IMR-90 (cell line): Measurements from ENCODE around the gene C19orf85. TPM values are rescaled to one million over a fixed set of nuclear protein-coding genes. Genes with fewer than 3 reads are reported as not detected.
A peak's percentile ranks its signal among the peaks of the same experiment; 100 is the strongest.

Experiments
- ATAC-seq: fragments of 200-7000 bp; cut with Tn5 transposase; 2 replicates; pipeline ENCODE4 v1.9.1; 2020; ENCODE audit warnings: low read depth, mild to moderate bottlenecking, moderate library complexity
- BruUV-seq: library from RNA; stranded (reverse); fragments of 400-500 nt; replicated peaks from 2 replicates; lab custom pipeline; 2021; lab: Mats Ljungman, UMichigan
- CTCF ChIA-PET: fragments of 300-600 bp; formaldehyde crosslinking; extraction: SDS; loops from one replicate; lab custom pipeline; 2021; ENCODE audit warnings: antibody characterized with exemption; lab: Yijun Ruan, JAX
- POLR2A ChIA-PET: fragments of 300-600 bp; sonication (Branson Sonifier 250); formaldehyde crosslinking; loops from one replicate; lab custom pipeline; 2022; ENCODE audit warnings: antibody characterized with exemption; ENCODE audit not compliant: unreplicated experiment; lab: Charles Lee
- DNase-seq: peaks from one replicate; pipeline ENCODE4 v3.0.0; 2013
- H2AFZ ChIP-seq: replicated peaks from 2 replicates; pipeline ENCODE3; 2013; ENCODE audit warnings: low read length, mild to moderate bottlenecking; ENCODE audit not compliant: poor library complexity
- H2AK5ac ChIP-seq: 2 replicates; pipeline ENCODE4 v1.6.1; 2013; ENCODE audit warnings: low read depth, low read length, inconsistent platforms
- H2AK9ac ChIP-seq: replicated peaks from 2 replicates; pipeline ENCODE3; 2013; ENCODE audit warnings: mild to moderate bottlenecking, low read depth, low read length, moderate library complexity; ENCODE audit not compliant: poor library complexity
- H2BK120ac ChIP-seq: 2 replicates; pipeline ENCODE4 v1.6.1; 2013; ENCODE audit warnings: low read depth, low read length, inconsistent platforms
- H2BK15ac ChIP-seq: 3 replicates; pipeline ENCODE4 v1.6.1; 2013; ENCODE audit warnings: low read depth, low read length, inconsistent platforms
- H2BK20ac ChIP-seq: 2 replicates; pipeline ENCODE4 v1.6.1; 2013; ENCODE audit warnings: low read depth, mild to moderate bottlenecking, inconsistent platforms, low read length, moderate library complexity
- H2BK5ac ChIP-seq: 2 replicates; pipeline ENCODE4 v1.6.1; 2013; ENCODE audit warnings: mild to moderate bottlenecking, low read depth, low read length, inconsistent platforms; ENCODE audit not compliant: poor library complexity, severe bottlenecking
- H3K14ac ChIP-seq: replicated peaks from 2 replicates; pipeline ENCODE4 v1.6.1; 2013; ENCODE audit warnings: low read depth, low read length, inconsistent platforms
- H3K18ac ChIP-seq: 2 replicates; pipeline ENCODE4 v1.6.1; 2013; ENCODE audit warnings: low read depth, low read length, control low read depth
- H3K23ac ChIP-seq: 2 replicates; pipeline ENCODE4 v1.6.1; 2013; ENCODE audit warnings: low read depth, low read length, inconsistent platforms
- H3K27ac ChIP-seq: 2 replicates; pipeline ENCODE4 v1.5.1; 2013; ENCODE audit warnings: mild to moderate bottlenecking, control low read depth, low read length; ENCODE audit not compliant: insufficient read depth
- H3K27me3 ChIP-seq: 2 replicates; pipeline ENCODE4 v1.6.1; 2013; ENCODE audit warnings: low read length; ENCODE audit not compliant: control insufficient read depth, insufficient read depth
- H3K36me3 ChIP-seq: 2 replicates; pipeline ENCODE4 v1.6.1; 2013; ENCODE audit warnings: low read length, mixed read lengths; ENCODE audit not compliant: control insufficient read depth, insufficient read depth
- H3K4ac ChIP-seq: 2 replicates; pipeline ENCODE4 v1.6.1; 2013; ENCODE audit warnings: low read depth, low read length, inconsistent platforms
- H3K4me1 ChIP-seq: 2 replicates; pipeline ENCODE4 v1.6.1; 2013; ENCODE audit warnings: low read length, mixed read lengths; ENCODE audit not compliant: control insufficient read depth, insufficient read depth
- H3K4me2 ChIP-seq: 2 replicates; pipeline ENCODE4 v1.6.1; 2013; ENCODE audit warnings: low read depth, mild to moderate bottlenecking, control low read depth, low read length, moderate library complexity
- H3K4me3 ChIP-seq: 2 replicates; pipeline ENCODE4 v1.5.1; 2013; ENCODE audit warnings: low read depth, mild to moderate bottlenecking, control low read depth, low read length, moderate library complexity; ENCODE audit not compliant: insufficient read depth
- H3K56ac ChIP-seq: 2 replicates; pipeline ENCODE4 v1.6.1; 2013; ENCODE audit warnings: low read length, inconsistent platforms; ENCODE audit not compliant: insufficient read depth; ENCODE audit errors: extremely low read depth
- H3K79me1 ChIP-seq, 2 experiments: 2 replicates each; pipeline ENCODE4 v1.6.1; 2013; ENCODE audit warnings: low read length in 2 of 2, inconsistent platforms in 1 of 2, low read depth in 1 of 2
- H3K9ac ChIP-seq: 2 replicates; pipeline ENCODE4 v1.6.1; 2013; ENCODE audit warnings: low read depth, low read length, control low read depth
- H3K9me1 ChIP-seq: 2 replicates; pipeline ENCODE4 v1.6.1; 2013; ENCODE audit warnings: low read length, inconsistent platforms; ENCODE audit not compliant: insufficient read depth
- H3K9me3 ChIP-seq: 2 replicates; pipeline ENCODE4 v1.6.1; 2013; ENCODE audit warnings: low read length; ENCODE audit not compliant: control insufficient read depth, insufficient read depth
- H4K20me1 ChIP-seq: 2 replicates; pipeline ENCODE4 v1.6.1; 2013; ENCODE audit warnings: low read length, inconsistent platforms; ENCODE audit not compliant: insufficient read depth
- H4K5ac ChIP-seq: 2 replicates; pipeline ENCODE4 v1.6.1; 2013; ENCODE audit warnings: mild to moderate bottlenecking, low read depth, low read length, control low read depth
- H4K8ac ChIP-seq, 2 experiments: 2 replicates each; pipeline ENCODE4 v1.6.1; 2013; ENCODE audit warnings: low read depth in 2 of 2, low read length in 2 of 2, control low read depth in 1 of 2, inconsistent platforms in 1 of 2
- H4K91ac ChIP-seq: 2 replicates; pipeline ENCODE4 v1.6.1; 2013; ENCODE audit warnings: low read depth, low read length, inconsistent platforms; ENCODE audit not compliant: insufficient read depth
- BHLHE40 ChIP-seq: fragments of 150-350 bp; IDR thresholded peaks from 2 replicates; pipeline ENCODE4 v1.6.1; 2016; ENCODE audit warnings: mild to moderate bottlenecking, low read depth, low read length
- CEBPB ChIP-seq: IDR thresholded peaks from 2 replicates; pipeline ENCODE4 v1.6.1; 2012; ENCODE audit warnings: low read depth, low read length, improper control_type of control experiment
- CHD1 ChIP-seq: IDR thresholded peaks from 2 replicates; pipeline ENCODE4 v1.6.1; 2012; ENCODE audit warnings: low read depth, low read length, improper control_type of control experiment
- ELK1 ChIP-seq: fragments of 150-350 bp; IDR thresholded peaks from 2 replicates; pipeline ENCODE4 v1.6.1; 2016; ENCODE audit warnings: low read depth, mild to moderate bottlenecking, low read length, moderate library complexity, borderline replicate concordance
- FOS ChIP-seq: fragments of 150-350 bp; IDR thresholded peaks from 2 replicates; pipeline ENCODE4 v1.6.1; 2016; ENCODE audit warnings: low read depth, low read length
- MAFK ChIP-seq: IDR thresholded peaks from 2 replicates; pipeline ENCODE4 v1.6.1; 2012; ENCODE audit warnings: low read depth, low read length, improper control_type of control experiment
- MAZ ChIP-seq: IDR thresholded peaks from 2 replicates; pipeline ENCODE4 v1.6.1; 2012; ENCODE audit warnings: low read depth, mild to moderate bottlenecking, low read length, improper control_type of control experiment, moderate library complexity, borderline replicate concordance
- MXI1 ChIP-seq: IDR thresholded peaks from 2 replicates; pipeline ENCODE4 v1.6.1; 2012; ENCODE audit warnings: low read depth, mild to moderate bottlenecking, low read length, moderate library complexity, borderline replicate concordance
- POLR2A ChIP-seq: IDR thresholded peaks from 2 replicates; pipeline ENCODE4 v1.6.1; 2012; ENCODE audit warnings: mild to moderate bottlenecking, low read depth, low read length
- RAD21 ChIP-seq: IDR thresholded peaks from 2 replicates; pipeline ENCODE4 v1.6.1; 2012; ENCODE audit warnings: low read length, improper control_type of control experiment
- RCOR1 ChIP-seq: IDR thresholded peaks from 2 replicates; pipeline ENCODE4 v1.6.1; 2012; ENCODE audit warnings: mild to moderate bottlenecking, low read length, improper control_type of control experiment; ENCODE audit not compliant: insufficient replicate concordance
- RFX5 ChIP-seq: IDR thresholded peaks from 2 replicates; pipeline ENCODE4 v1.8.0; 2012; ENCODE audit warnings: low read depth, mild to moderate bottlenecking, low read length, moderate library complexity
- SMC3 ChIP-seq: fragments of 150-350 bp; IDR thresholded peaks from 2 replicates; pipeline ENCODE4 v1.6.1; 2016; ENCODE audit warnings: low read depth, mild to moderate bottlenecking, antibody characterized with exemption, low read length, moderate library complexity
- WGBS, 2 experiments: methylation state at CpG; one replicate each; pipeline versions ENCODE4 v1.1.5 to v1.1.7; 2013; ENCODE audit warnings: missing lambda C conversion rate in 2 of 2; ENCODE audit not compliant: insufficient read length in 1 of 2; ENCODE audit errors: extremely low coverage in 2 of 2; 5-methylcytosine and 5-hydroxymethylcytosine counted together
- dilution Hi-C: fragments of 300-500 bp; cut with HindIII; formaldehyde crosslinking; loops from one replicate; pipeline ENCODE4 v1.14.3; 2018; ENCODE audit warnings: low sequenced_read_pairs; ENCODE audit not compliant: unreplicated experiment
- in situ Hi-C: fragments of 300-500 bp; cut with MboI; formaldehyde crosslinking; loops from 3 replicates; pipeline ENCODE4 v1.14.3; 2019; ENCODE audit warnings: low sequenced_read_pairs, inconsistent platforms, mixed read lengths
- intact Hi-C: fragments of 100-400 bp; cut with micrococcal nuclease; formaldehyde crosslinking; loops from 2 replicates; pipeline ENCODE4 v1.10.0; 2022
- polyA plus RNA-seq, 3 experiments: library from polyadenylated mRNA; depleted of rRNA; stranded (reverse); fragments of >200 nt; gene quantifications; 2 replicates each; pipeline ENCODE4 v1.2.3, GENCODE V29; 2012; ENCODE audit warnings: low replicate concordance in 1 of 3
- total RNA-seq: library from RNA; depleted of rRNA; stranded (reverse); fragments of >200 nt; gene quantifications from 2 replicates; pipeline ENCODE4 v1.2.3, GENCODE V29; 2012

Gene C19orf85
- total and polyA plus RNA-seq, 2 of the 4 experiments (the other 2 are of a cell fraction) = not detected

DNA sequence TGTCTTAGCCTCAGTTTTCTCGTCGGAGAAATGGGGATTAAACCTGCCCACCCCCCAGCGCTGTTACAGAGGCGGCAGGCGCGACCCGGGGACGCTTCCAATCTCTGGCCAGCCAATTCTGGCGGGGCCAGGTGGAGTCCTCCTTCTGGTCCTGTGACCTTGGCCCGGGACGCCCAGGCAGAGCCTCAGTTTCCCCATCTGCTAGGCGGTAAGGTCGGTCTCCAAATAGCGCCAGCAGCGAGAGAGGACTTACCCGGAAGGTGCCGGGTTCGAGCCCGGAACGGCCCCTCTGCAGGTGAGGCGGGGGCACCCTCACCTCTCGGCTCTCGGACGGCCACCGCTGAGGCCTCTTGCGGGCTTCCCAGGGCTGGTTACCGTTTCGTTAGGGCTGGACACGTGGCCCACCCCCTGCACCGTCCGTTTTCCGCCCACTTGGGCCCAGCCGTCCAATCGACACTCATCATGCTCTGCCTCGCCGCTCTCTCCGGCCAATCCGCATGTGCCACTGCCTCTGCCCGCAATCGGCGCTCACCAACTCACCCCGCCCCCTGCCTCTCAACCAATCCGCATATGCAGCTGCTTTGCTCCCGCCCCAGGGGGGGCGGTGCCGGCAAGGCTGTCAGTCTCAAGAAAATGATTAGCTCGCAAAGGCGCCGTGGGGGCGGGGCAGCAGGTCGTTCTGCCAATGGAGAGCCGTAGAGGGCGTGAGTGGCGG is 3.1 kb downstream of the C19orf85 start, which contains the start of gene ISOC2 (continued):
- TF ChIP-seq CEBPB = 0 out of 2 replicates have a peak, but pooled peaks have one; percentile 0
- peak; percentile 59 for TF ChIP-seq RCOR1
- peak; percentile 49; the same call in 1 of the 2 replicates for TF ChIP-seq MAFK

GRCh38 chr19:55460670-55461258 is 3.8 kb downstream of the C19orf85 start:
- no peaks in the 10 kb centered on the region for H3K9me3 ChIP-seq
- peak; percentile 74 for DNase-seq
- no peak overlapping the region for H2BK5ac ChIP-seq
- peak overlapping the region; percentile 46; the same call in 1 of the 2 replicates for H3K9ac ChIP-seq
- H3K36me3 ChIP-seq = no peaks in the 10 kb centered on the region
- H3K4me1 ChIP-seq = peaks cover 3% of the 10 kb centered on the region; the same call in 1 of the 2 replicates
- H3K56ac ChIP-seq = 0 out of 2 replicates have a peak overlapping the region, but pooled peaks have one; percentile 19
- no peak overlapping the region; the same call in 1 of the 2 replicates for H4K5ac ChIP-seq
- no peak overlapping the region for H3K18ac ChIP-seq
- 0 out of 2 replicates have a peak, but pooled peaks cover 4% of the 10 kb centered on the region for H3K9me1 ChIP-seq
- no peaks in the 10 kb centered on the region for H3K27me3 ChIP-seq
- peaks cover 5 to 28% of the 10 kb centered on the region in 2 experiments; a peak in 3 of 4 replicates for H3K79me1 ChIP-seq
- peak overlapping the region; percentile 99 for H2AK9ac ChIP-seq
- H2BK15ac ChIP-seq = no peak overlapping the region
- CTCF ChIA-PET = interaction anchor here (0.6 kb wide), 1 partner anchor 43 kb away, joined by 3 read pairs; no protein-coding TSS in a partner anchor
- H2BK20ac ChIP-seq = no peak overlapping the region
- H2AK5ac ChIP-seq = peak overlapping the region; percentile 62; the same call in 1 of the 2 replicates
- intact Hi-C loops = loop anchor here (2.0 kb wide), 1 partner anchor 146 kb away; no protein-coding TSS in a partner anchor
- dilution Hi-C loops = no loop called here
- in situ Hi-C loops = no loop called here
- peak overlapping the region; percentile 84; the same call in 1 of the 2 replicates for H3K4ac ChIP-seq
- peak overlapping the region; percentile 65 for H3K4me3 ChIP-seq
- peak overlapping the region; percentile 69 for H4K91ac ChIP-seq
- BruUV-seq = no TSS peak
- peak; percentile 53 for ATAC-seq
- peak overlapping the region; percentile 61 for H3K4me2 ChIP-seq
- WGBS, 2 experiments = 5% methylated on average over 10 of the region's 24 CpGs; no CpG with 5 or more reads in 1 of the 2 experiments
- peak overlapping the region; percentile 49 to 85; a peak in 2 of 4 replicates for H4K8ac ChIP-seq
- peak overlapping the region; percentile 80 for H3K14ac ChIP-seq
- H3K23ac ChIP-seq = no peak overlapping the region
- peak overlapping the region; percentile 93 for H2AFZ ChIP-seq
- H4K20me1 ChIP-seq = peaks cover 10% of the 10 kb centered on the region
- peak overlapping the region; percentile 53 for H3K27ac ChIP-seq
- POLR2A ChIA-PET = no interaction called here
- H2BK120ac ChIP-seq = no peak overlapping the region
- no peak for TF ChIP-seq RCOR1
- no peak for TF ChIP-seq RFX5
- TF ChIP-seq ELK1 = no peak
- peak; percentile 28; the same call in 1 of the 2 replicates for TF ChIP-seq MAZ
- no peak for TF ChIP-seq MAFK
- TF ChIP-seq SMC3 = no peak
- no peak for TF ChIP-seq BHLHE40
- TF ChIP-seq FOS = no peak
- no peak for TF ChIP-seq MXI1
- TF ChIP-seq RAD21 = no peak
- TF ChIP-seq POLR2A = no peak
- no peak for TF ChIP-seq CHD1
